Measurements from ENCODE around the gene NUCB1.

NUCB1 gene

GRCh38 chr19:48968813-48969218, 68.7 kb downstream of the NUCB1 start:
- DNase-seq (ENCODE audit: low spot score) = no peak
- no peak for TF ChIP-seq CTCF (IDR thresholded peaks at IDR 0.05; ENCODE audit: extremely low read depth, missing control alignments)

- TF ChIP-seq CTCF (IDR thresholded peaks at IDR 0.05; ENCODE audit: extremely low read depth, missing control alignments) = no peak
- no peak for DNase-seq (ENCODE audit: low spot score)
Observed at GRCh38 chr19:48969276-48970138, 69.4 kb downstream of the NUCB1 start.

- no peak for DNase-seq (ENCODE audit: low spot score)
- TF ChIP-seq CTCF (IDR thresholded peaks at IDR 0.05; ENCODE audit: extremely low read depth, missing control alignments) = no peak
Observed at GRCh38 chr19:48970139-48970766, 70.1 kb downstream of the NUCB1 start.

- DNase-seq (ENCODE audit: low spot score) = peak; percentile 81
- peak; percentile 96 for TF ChIP-seq CTCF (IDR thresholded peaks at IDR 0.05; ENCODE audit: extremely low read depth, missing control alignments)
Observed at GRCh38 chr19:48970923-48971395, 70.8 kb downstream of the NUCB1 start.
